Measurements from ENCODE around the gene LCE3A.
"Not testable (repeated sequence)": the region's sequence is repeated elsewhere in the genome, so short reads cannot be mapped to it uniquely, and the experiment has no call there.

LCE3A gene, protein sequence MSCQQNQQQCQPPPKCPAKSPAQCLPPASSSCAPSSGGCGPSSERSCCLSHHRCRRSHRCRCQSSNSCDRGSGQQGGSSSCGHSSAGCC

GRCh38 chr1:152622803-152623202 is at the start of gene LCE3A:
LCE3A (minus strand) TSS chr1:152623103; CDS start chr1:152623103, 0 bp downstream.
- no peak for DNase-seq

DNA sequence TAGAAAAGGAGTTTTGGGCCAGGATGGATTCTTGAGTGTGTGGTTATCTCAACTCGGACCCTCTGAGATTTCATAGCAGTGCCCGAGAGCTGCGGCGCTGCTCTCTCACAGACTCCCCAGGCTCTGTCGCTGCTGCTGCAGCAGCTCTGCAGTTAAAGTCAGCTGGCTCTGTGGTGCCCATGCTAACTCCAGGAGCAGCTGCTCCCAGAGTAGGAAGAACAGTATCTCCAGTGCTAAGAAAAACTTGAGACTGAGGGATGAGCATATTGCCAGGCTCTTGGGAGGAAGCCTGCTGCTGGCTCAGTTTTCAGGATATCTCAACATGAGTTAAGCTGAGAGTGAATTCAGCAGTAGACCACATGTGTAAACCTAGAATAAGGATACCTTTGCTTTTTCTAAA is 44.7 kb upstream of the LCE3A start:
- no peak for DNase-seq

- not testable (repeated sequence) for DNase-seq
Observed at GRCh38 chr1:152666171-152666570, 43.3 kb upstream of the LCE3A start.

GRCh38 chr1:152663098-152663497 is 40.2 kb upstream of the LCE3A start, which contains the start of gene LCE2D:
LCE2D (plus strand) TSS chr1:152663380; CDS start chr1:152664106, 726 bp downstream.
- DNase-seq = no peak

DNA sequence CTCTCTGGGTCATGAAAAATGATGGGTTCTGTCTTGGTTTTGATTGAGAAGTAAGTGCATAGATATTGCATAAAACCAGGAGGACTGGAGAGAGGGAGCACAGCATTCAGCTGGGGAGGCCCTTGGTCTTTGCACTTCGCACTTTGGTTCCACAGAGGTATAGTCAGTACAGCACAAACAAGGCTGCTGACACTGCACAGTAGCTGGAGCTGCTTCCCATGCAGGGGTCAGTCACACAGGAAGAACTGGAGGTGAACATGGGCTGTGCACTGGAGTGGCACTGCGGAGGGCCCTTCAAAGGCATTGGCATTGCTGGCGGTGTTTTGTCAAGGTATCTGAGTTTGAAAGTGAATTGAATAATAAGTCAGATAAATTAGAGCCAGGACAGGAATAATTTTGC is 35.7 kb upstream of the LCE3A start:
- no peak for DNase-seq

DNA sequence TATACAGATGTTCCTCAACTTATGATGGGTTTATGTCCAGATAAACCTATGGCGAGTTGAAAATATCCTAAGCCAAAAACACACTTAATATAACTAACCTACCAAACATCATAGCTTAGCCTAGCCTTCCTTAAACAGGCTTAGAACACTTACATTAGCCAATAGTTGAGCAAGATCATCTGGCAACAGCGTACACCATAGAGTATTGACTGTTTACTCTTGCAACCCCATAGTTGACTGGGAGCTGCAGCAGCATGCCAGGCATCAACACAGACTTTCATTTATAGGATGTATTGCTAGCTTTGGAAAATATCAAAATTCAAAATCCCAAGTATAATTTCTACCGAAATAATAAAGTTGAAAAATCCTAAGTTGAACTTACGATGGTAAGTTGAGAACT is 34.8 kb upstream of the LCE3A start:
- no peak for DNase-seq

GRCh38 chr1:152656459-152656858 is 33.6 kb upstream of the LCE3A start:
- DNase-seq = no peak

- DNase-seq = no peak
Observed at GRCh38 chr1:152654110-152654509, 31.2 kb upstream of the LCE3A start.

GRCh38 chr1:152646656-152647055 is 23.8 kb upstream of the LCE3A start:
- DNase-seq = no peak

GRCh38 chr1:152645146-152645545 is 22.2 kb upstream of the LCE3A start:
- DNase-seq = no peak

DNA sequence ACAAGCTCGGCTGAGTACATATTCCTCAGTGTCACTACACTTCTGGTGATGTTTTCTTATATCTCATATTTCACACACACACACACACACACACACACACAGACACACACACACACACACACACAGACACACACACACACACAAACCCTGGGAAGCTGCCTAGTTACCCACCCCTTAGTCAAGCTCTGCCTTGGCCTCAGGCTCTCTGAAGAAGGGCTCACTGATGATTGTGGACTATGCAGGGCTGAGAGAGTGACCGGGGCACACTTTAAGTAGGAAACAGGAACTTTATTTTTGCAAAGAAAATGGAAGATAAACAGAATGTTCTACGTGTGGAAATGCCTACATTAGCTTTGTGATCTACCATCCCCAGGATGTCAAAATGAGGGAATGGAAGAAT is 21.0 kb upstream of the LCE3A start:
- no peak for DNase-seq

DNA sequence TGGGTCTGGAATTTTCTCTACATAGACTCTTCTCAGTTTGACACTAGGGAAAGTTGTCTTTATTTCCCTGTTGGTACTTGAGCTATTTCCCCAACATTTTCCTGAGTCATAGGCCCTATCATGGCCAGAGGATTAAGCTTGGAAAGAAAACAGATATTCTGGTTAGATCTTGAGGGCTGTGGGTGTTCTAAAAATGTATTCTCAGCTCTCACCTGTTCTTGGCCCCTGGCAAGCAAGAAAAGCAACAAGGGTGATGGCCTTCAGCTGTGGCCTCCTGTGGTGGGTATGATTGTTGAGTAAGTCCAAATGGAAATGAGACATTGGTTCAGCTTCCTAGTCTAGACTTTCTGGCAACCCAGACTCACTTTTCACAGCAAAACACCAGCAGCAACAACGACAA is 17.4 kb upstream of the LCE3A start:
- DNase-seq = no peak

DNA sequence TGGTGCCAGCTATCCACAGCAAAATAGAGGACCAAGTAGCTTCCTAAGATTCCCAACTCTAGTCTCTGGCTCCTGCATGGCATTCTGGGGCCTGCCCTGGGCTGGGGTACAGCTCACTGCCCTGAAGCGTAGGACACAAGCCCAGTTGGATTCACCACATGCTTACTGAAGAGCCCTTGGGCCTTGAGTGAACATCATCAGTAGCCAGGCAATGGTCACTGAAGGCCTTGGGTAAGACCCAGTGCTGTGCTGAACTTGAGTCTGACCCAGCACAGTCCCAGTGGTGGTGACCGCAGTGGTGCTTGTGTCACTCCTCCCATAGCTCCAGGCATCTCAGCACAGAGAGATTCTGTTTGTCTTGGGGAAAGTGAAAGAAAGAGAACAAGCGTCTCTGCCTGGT is 7.7 kb upstream of the LCE3A start:
- no peak for DNase-seq

DNA sequence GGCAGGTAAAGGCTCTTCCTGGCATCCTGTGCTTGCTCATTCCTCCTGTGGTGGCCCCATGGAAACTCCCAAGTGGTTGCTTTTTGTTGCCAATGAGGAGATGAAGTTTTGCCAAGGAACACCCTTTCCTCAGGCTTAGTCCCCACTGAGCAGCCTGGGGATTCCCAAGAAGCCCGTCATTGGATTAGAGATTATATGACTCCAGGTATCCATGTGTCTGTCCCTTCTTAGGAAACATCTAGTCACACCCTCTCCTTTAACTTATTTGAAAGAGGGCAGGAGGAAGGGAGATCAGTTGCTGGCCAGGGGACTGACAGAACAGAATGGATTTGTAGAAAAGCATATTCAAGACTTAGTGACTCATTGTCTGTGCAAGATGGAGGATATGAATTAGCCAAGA is 3.8 kb upstream of the LCE3A start:
- DNase-seq = no peak

- DNase-seq = no peak
Observed at GRCh38 chr1:152623203-152623844, 421 bp upstream of the LCE3A start.

GRCh38 chr1:152621993-152622392 is 910 bp downstream of the LCE3A start:
- DNase-seq = no peak

DNA sequence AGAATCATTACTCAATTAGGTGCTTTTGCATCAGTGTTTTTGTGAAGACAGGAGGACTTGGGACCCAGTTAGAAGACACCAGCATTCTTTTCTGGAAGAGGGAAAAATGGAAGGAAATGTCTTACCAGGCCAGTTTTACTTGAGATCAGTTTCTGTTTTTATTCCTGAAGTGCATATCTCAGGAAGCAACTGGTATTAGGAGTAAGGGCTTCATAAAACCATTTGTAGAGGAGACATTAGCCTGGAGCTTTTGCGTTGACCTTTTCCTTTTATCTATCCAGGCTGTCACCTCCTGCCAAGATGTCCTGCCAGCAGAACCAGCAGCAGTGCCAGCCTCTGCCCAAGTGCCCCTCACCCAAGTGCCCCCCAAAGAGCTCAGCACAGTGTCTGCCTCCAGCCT is 9.4 kb downstream of the LCE3A start, which contains the start of gene LCE3B:
LCE3B (plus strand) TSS at position 301 of the 400 bp plus-strand sequence; CDS start at position 301, 0 bp downstream.
- DNase-seq = no peak

DNA sequence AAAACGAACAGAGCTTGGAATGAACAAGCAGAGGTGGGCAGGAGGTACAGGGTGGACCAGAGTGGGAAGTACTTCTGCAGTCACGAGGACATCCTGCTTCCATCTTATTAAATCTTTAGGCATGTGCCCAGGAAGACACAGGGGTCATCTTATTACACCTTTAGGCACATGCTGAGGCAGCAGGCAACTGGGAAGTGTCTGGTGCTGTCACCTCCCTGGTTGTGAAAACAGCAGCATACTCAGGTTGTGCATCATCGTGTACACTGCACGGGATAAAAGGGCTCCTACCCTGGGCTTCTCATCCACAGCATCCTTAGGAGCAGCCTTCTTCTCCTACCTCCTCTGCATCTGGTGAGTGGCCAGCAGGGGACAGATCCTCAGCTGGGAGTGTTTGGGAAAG is 23.0 kb downstream of the LCE3A start, which contains the start of gene LCE3C:
LCE3C (plus strand) TSS at position 301 of the 400 bp plus-strand sequence. CDS start 498 bp downstream, outside the sequence.
- no peak for DNase-seq

- no peak for DNase-seq
Observed at GRCh38 chr1:152596986-152597385, 25.9 kb downstream of the LCE3A start.

DNA sequence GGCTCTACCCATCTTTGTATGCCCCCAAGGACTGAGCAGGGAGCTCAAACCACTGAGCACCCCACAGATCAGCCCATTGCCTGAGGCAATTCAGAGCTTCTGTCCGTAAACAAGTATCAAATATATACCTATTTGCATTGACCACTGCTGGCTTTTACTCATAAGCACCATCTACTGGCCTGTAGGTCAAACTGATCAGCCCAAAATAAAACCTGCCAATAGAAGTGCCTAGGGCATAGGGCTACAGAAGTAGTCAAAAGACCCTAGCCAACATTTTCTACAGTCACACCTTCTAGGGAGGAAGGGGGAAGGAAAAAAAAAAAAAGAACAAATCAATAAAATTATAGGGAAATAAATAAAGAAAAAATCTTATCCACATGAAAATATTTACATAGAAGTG is 37.3 kb downstream of the LCE3A start:
- no peak for DNase-seq

- DNase-seq = no peak
Observed at GRCh38 chr1:152582647-152583046, 40.3 kb downstream of the LCE3A start.

- no peak for DNase-seq
Observed at GRCh38 chr1:152580433-152580832, 42.5 kb downstream of the LCE3A start, which contains the start of gene LCE3D. LCE3D (minus strand) TSS chr1:152580516; CDS start chr1:152579936, 580 bp downstream.

DNA sequence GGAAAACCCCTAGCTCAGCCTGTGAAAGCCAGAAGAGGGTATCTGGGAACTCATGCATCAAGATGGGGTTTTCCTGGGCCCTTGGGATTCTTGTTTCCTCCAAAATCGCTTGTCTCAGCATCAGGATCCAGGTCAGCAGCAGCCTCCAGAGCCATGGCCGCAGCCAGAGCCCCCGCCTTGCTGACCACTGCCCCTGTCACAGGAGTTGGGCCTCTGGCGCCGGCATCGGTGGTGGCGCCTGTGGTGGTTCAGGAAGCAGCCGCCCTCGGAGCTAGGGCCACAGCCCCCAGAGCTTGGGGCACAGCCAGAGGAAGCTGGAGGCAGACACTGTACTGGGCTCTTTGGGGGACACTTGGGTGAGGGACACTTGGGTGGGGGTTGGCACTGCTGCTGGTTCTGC is 43.4 kb downstream of the LCE3A start:
- not testable (repeated sequence) for DNase-seq

- no peak for DNase-seq
Observed at GRCh38 chr1:152577168-152577567, 45.7 kb downstream of the LCE3A start.

All from NCI-H510A (cell line).